Neural cell (in vitro differentiated cells): ENCODE data around the gene JPH2.
"Not testable (repeated sequence)": the region's sequence is repeated elsewhere in the genome, so short reads cannot be mapped to it uniquely, and the experiment has no call there.

Experiments
- CTCF ChIP-seq: fragments of 450-650 bp; IDR thresholded peaks from 2 replicates; pipeline ENCODE4 v1.5.1; 2014; ENCODE audit warnings: antibody characterized with exemption, mild to moderate bottlenecking, moderate library complexity; ENCODE audit not compliant: poor library complexity, severe bottlenecking
- EP300 ChIP-seq: fragments of 450-650 bp; conservative IDR thresholded peaks from 2 replicates; pipeline ENCODE4 v1.6.1; 2014; ENCODE audit warnings: antibody characterized with exemption, mild to moderate bottlenecking, moderate library complexity; ENCODE audit not compliant: poor library complexity, severe bottlenecking
- EZH2 ChIP-seq: fragments of 200-600, 300-800 bp; shearing (Covaris generic), sonication (generic); IDR thresholded peaks from 2 replicates; pipeline ENCODE4 v1.6.1; 2014; ENCODE audit warnings: antibody characterized with exemption, low read length, borderline replicate concordance, mild to moderate bottlenecking; ENCODE audit not compliant: insufficient read depth, poor library complexity, severe bottlenecking
- POLR2AphosphoS5 ChIP-seq: IDR thresholded peaks from 2 replicates; pipeline ENCODE4 v1.6.1; 2012
- RAD21 ChIP-seq: fragments of 450-650 bp; conservative IDR thresholded peaks from 2 replicates; pipeline ENCODE4 v1.6.1; 2014; ENCODE audit warnings: antibody characterized with exemption, mild to moderate bottlenecking, moderate library complexity
- REST ChIP-seq: IDR thresholded peaks from 2 replicates; pipeline ENCODE4 v1.6.1; 2012; ENCODE audit warnings: borderline replicate concordance
- SMC3 ChIP-seq: fragments of 450-650 bp; conservative IDR thresholded peaks from 2 replicates; pipeline ENCODE4 v1.6.1; 2014; ENCODE audit warnings: antibody characterized with exemption, mild to moderate bottlenecking, moderate library complexity; ENCODE audit not compliant: poor library complexity
- TAF1 ChIP-seq: IDR thresholded peaks from 2 replicates; pipeline ENCODE4 v1.6.1; 2012; ENCODE audit warnings: low read depth

- TF ChIP-seq CTCF, result peak; percentile 87
- peak; percentile 82 for TF ChIP-seq RAD21
- TF ChIP-seq TAF1, EZH2, POLR2AphosphoS5, REST, EP300: not testable (repeated sequence)
- peak; percentile 88 for TF ChIP-seq SMC3
These were observed 3.3 kb upstream of the JPH2 start for GRCh38 chr20:44190197-44190852.
